Neural cell (in vitro differentiated cells): ENCODE results near the gene IQCM. TPM values are rescaled to one million over a fixed set of nuclear protein-coding genes. Genes with fewer than 3 reads are reported as not detected.

Experiments
- H2AFZ ChIP-seq: fragments of 200-600, 300-800 bp; sonication (generic), shearing (Covaris generic); 2 replicates; pipeline ENCODE4 v1.6.0; 2014; ENCODE audit warnings: low read depth, mild to moderate bottlenecking, antibody characterized with exemption, low read length, moderate library complexity
- H3F3A ChIP-seq: fragments of 200-600 bp; shearing (Covaris generic); 2 replicates; pipeline ENCODE4 v1.6.1; 2016; ENCODE audit warnings: mild to moderate bottlenecking, moderate library complexity, mixed read lengths, antibody characterized with exemption, low read length; ENCODE audit not compliant: insufficient read depth, poor library complexity, severe bottlenecking
- H3K27ac ChIP-seq: fragments of 200-600, 300-800 bp; sonication (generic), shearing (Covaris generic); 2 replicates; pipeline ENCODE4 v1.5.1; 2014; ENCODE audit warnings: mild to moderate bottlenecking, low read length, moderate library complexity
- H3K27me3 ChIP-seq: fragments of 300-800, 200-600 bp; sonication (generic), shearing (Covaris generic); 2 replicates; pipeline ENCODE4 v1.6.0; 2014; ENCODE audit warnings: mild to moderate bottlenecking, low read depth, low read length, moderate library complexity; ENCODE audit not compliant: insufficient read depth
- H3K36me3 ChIP-seq: fragments of 300-800, 200-600 bp; sonication (generic), shearing (Covaris generic); 2 replicates; pipeline ENCODE4 v1.5.1; 2014; ENCODE audit warnings: mild to moderate bottlenecking, antibody characterized with exemption, low read length, moderate library complexity; ENCODE audit not compliant: insufficient read depth
- H3K4me2 ChIP-seq: fragments of 300-800, 200-600 bp; sonication (generic), shearing (Covaris generic); 2 replicates; pipeline ENCODE4 v1.6.0; 2014; ENCODE audit warnings: mild to moderate bottlenecking, low read length
- H3K4me3 ChIP-seq: fragments of 300-800, 200-600 bp; sonication (generic), shearing (Covaris generic); 2 replicates; pipeline ENCODE4 v1.5.1; 2014; ENCODE audit warnings: mild to moderate bottlenecking, low read length, moderate library complexity
- H3K79me2 ChIP-seq: fragments of 200-600 bp; shearing (Covaris generic); replicated peaks from 2 replicates; pipeline ENCODE4 v1.6.0; 2014; ENCODE audit warnings: mild to moderate bottlenecking, low read length, moderate library complexity; ENCODE audit not compliant: insufficient read depth
- H3K9ac ChIP-seq: fragments of 300-800, 200-600 bp; sonication (generic), shearing (Covaris generic); 2 replicates; pipeline ENCODE4 v1.6.1; 2016; ENCODE audit warnings: mild to moderate bottlenecking, low read length, mixed read lengths
- H3K9me2 ChIP-seq: fragments of 200-600 bp; shearing (Covaris generic); 2 replicates; pipeline ENCODE4 v1.6.1; 2016; ENCODE audit warnings: mild to moderate bottlenecking, low read length, mixed read lengths; ENCODE audit not compliant: insufficient read depth
- H3K9me3 ChIP-seq: fragments of 200-600, 300-800 bp; sonication (generic), shearing (Covaris generic); 2 replicates; pipeline ENCODE4 v1.6.1; 2016; ENCODE audit warnings: mild to moderate bottlenecking, mixed run types, low read length, moderate library complexity, mixed read lengths
- H4K20me1 ChIP-seq: fragments of 200-600 bp; shearing (Covaris generic); 2 replicates; pipeline ENCODE4 v1.6.1; 2016; ENCODE audit warnings: mild to moderate bottlenecking, mixed run types; ENCODE audit not compliant: insufficient read depth
- EP300 ChIP-seq: fragments of 450-650 bp; conservative IDR thresholded peaks from 2 replicates; pipeline ENCODE4 v1.6.1; 2014; ENCODE audit warnings: antibody characterized with exemption, mild to moderate bottlenecking, moderate library complexity; ENCODE audit not compliant: poor library complexity, severe bottlenecking
- EZH2 ChIP-seq: fragments of 200-600, 300-800 bp; shearing (Covaris generic), sonication (generic); IDR thresholded peaks from 2 replicates; pipeline ENCODE4 v1.6.1; 2014; ENCODE audit warnings: antibody characterized with exemption, low read length, borderline replicate concordance, mild to moderate bottlenecking; ENCODE audit not compliant: insufficient read depth, poor library complexity, severe bottlenecking
- MXI1 ChIP-seq: fragments of 450-650 bp; conservative IDR thresholded peaks from 2 replicates; pipeline ENCODE4 v1.6.1; 2014; ENCODE audit warnings: antibody characterized with exemption, mild to moderate bottlenecking; ENCODE audit not compliant: poor library complexity, severe bottlenecking
- POLR2AphosphoS5 ChIP-seq: IDR thresholded peaks from 2 replicates; pipeline ENCODE4 v1.6.1; 2012
- RAD21 ChIP-seq: fragments of 450-650 bp; conservative IDR thresholded peaks from 2 replicates; pipeline ENCODE4 v1.6.1; 2014; ENCODE audit warnings: antibody characterized with exemption, mild to moderate bottlenecking, moderate library complexity
- SMC3 ChIP-seq: fragments of 450-650 bp; conservative IDR thresholded peaks from 2 replicates; pipeline ENCODE4 v1.6.1; 2014; ENCODE audit warnings: antibody characterized with exemption, mild to moderate bottlenecking, moderate library complexity; ENCODE audit not compliant: poor library complexity
- TAF1 ChIP-seq: IDR thresholded peaks from 2 replicates; pipeline ENCODE4 v1.6.1; 2012; ENCODE audit warnings: low read depth
- polyA plus RNA-seq: library from polyadenylated mRNA; depleted of rRNA; stranded (reverse); fragments of >200 nt; gene quantifications from 2 replicates; pipeline ENCODE4 v1.2.3, GENCODE V29; 2014
- TF ChIP-seq, protein P1 (sequence below): fragments of 450-650 bp; IDR thresholded peaks from 2 replicates; pipeline ENCODE4 v1.5.1; 2014; ENCODE audit warnings: antibody characterized with exemption, mild to moderate bottlenecking, moderate library complexity; ENCODE audit not compliant: poor library complexity, severe bottlenecking
- TF ChIP-seq, protein P2 (sequence below): IDR thresholded peaks from 2 replicates; pipeline ENCODE4 v1.6.1; 2012; ENCODE audit warnings: borderline replicate concordance

The IQCM gene
- polyA plus RNA-seq, 1 donor from 2014 or later, result not detected

DNA sequence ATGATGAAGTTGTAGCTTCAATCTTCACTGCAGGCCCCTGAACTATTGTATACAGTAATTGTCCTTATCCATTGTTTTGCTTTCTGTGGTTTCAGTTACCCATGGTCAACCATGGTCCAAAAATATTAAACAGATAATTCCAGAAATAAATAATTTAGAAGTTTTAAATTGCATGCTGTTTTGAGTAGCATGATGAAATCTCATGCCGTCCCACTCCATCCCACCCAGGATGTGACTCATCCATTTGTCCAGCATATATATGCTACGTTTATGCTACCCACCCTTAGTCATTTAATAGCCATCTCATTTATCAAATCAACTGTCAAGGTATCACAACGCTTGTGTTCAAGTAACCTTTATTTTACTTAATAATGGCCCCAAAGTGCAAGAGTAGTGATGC lies 34.5 kb downstream of the IQCM start:
- H3K4me3 ChIP-seq, result no peak overlapping the region
- H2AFZ ChIP-seq, result no peak overlapping the region
- H3K36me3 ChIP-seq, result no peaks in the 10 kb centered on the region
- no peak overlapping the region for H3K27ac ChIP-seq
- H4K20me1 ChIP-seq, result no peaks in the 10 kb centered on the region
- H3K27me3 ChIP-seq, result no peaks in the 10 kb centered on the region
- no peak overlapping the region for H3K9ac ChIP-seq
- H3F3A ChIP-seq, result no peaks in the 10 kb centered on the region
- H3K9me2 ChIP-seq, result no peaks in the 10 kb centered on the region
- H3K4me2 ChIP-seq, result no peak overlapping the region
- no peaks in the 10 kb centered on the region for H3K79me2 ChIP-seq
- TF ChIP-seq SMC3, result no peak
- no peak for TF ChIP-seq POLR2AphosphoS5
- TF ChIP-seq, protein P1, sequence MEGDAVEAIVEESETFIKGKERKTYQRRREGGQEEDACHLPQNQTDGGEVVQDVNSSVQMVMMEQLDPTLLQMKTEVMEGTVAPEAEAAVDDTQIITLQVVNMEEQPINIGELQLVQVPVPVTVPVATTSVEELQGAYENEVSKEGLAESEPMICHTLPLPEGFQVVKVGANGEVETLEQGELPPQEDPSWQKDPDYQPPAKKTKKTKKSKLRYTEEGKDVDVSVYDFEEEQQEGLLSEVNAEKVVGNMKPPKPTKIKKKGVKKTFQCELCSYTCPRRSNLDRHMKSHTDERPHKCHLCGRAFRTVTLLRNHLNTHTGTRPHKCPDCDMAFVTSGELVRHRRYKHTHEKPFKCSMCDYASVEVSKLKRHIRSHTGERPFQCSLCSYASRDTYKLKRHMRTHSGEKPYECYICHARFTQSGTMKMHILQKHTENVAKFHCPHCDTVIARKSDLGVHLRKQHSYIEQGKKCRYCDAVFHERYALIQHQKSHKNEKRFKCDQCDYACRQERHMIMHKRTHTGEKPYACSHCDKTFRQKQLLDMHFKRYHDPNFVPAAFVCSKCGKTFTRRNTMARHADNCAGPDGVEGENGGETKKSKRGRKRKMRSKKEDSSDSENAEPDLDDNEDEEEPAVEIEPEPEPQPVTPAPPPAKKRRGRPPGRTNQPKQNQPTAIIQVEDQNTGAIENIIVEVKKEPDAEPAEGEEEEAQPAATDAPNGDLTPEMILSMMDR, result no peak
- no peak for TF ChIP-seq EP300
- TF ChIP-seq MXI1, result no peak
- TF ChIP-seq EZH2, result no peak
- TF ChIP-seq, protein P2, sequence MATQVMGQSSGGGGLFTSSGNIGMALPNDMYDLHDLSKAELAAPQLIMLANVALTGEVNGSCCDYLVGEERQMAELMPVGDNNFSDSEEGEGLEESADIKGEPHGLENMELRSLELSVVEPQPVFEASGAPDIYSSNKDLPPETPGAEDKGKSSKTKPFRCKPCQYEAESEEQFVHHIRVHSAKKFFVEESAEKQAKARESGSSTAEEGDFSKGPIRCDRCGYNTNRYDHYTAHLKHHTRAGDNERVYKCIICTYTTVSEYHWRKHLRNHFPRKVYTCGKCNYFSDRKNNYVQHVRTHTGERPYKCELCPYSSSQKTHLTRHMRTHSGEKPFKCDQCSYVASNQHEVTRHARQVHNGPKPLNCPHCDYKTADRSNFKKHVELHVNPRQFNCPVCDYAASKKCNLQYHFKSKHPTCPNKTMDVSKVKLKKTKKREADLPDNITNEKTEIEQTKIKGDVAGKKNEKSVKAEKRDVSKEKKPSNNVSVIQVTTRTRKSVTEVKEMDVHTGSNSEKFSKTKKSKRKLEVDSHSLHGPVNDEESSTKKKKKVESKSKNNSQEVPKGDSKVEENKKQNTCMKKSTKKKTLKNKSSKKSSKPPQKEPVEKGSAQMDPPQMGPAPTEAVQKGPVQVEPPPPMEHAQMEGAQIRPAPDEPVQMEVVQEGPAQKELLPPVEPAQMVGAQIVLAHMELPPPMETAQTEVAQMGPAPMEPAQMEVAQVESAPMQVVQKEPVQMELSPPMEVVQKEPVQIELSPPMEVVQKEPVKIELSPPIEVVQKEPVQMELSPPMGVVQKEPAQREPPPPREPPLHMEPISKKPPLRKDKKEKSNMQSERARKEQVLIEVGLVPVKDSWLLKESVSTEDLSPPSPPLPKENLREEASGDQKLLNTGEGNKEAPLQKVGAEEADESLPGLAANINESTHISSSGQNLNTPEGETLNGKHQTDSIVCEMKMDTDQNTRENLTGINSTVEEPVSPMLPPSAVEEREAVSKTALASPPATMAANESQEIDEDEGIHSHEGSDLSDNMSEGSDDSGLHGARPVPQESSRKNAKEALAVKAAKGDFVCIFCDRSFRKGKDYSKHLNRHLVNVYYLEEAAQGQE, result no peak
- no peak for TF ChIP-seq RAD21
- TF ChIP-seq TAF1, result no peak
- H3K9me3 ChIP-seq, result no peaks in the 10 kb centered on the region

DNA sequence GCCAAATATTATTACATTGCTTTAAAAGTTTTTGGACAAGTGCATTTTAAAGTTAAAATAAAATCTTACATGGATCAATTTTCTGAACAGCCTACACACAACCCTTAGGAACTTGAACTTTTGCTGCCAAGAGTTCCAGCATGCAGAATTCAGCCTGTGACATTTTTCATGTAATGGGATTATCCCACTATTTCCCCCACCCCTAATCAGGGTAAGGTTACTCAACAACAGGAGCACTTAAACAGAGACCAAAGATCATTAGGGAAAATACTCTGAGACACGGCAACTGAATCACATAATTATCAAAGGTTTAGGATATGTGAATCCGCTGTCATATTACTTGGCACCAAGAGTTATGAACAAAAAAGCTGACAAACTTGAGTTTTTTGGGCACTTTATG lies 47.2 kb downstream of the IQCM start:
- Histone ChIP-seq H2AFZ (no peak overlapping the region), H3K9me3 (no peaks in the 10 kb centered on the region), H4K20me1 (no peaks in the 10 kb centered on the region), H3K4me2 (no peak overlapping the region), H3K27me3 (no peaks in the 10 kb centered on the region), H3K9ac (no peak overlapping the region), H3K79me2 (no peaks in the 10 kb centered on the region), H3K9me2 (no peaks in the 10 kb centered on the region), H3K27ac (no peak overlapping the region), H3F3A (no peaks in the 10 kb centered on the region), H3K4me3 (no peak overlapping the region), H3K36me3 (no peaks in the 10 kb centered on the region)
- TF ChIP-seq RAD21, result no peak
- TF ChIP-seq EP300, result no peak
- no peak for TF ChIP-seq MXI1
- TF ChIP-seq EZH2, result no peak
- TF ChIP-seq SMC3, result no peak
- no peak for TF ChIP-seq POLR2AphosphoS5
- TF ChIP-seq, protein P1, result no peak
- TF ChIP-seq, protein P2, result no peak
- no peak for TF ChIP-seq TAF1
